Neural cell (in vitro differentiated cells): Measurements from ENCODE around the gene OR51S1. TPM values are rescaled to one million over a fixed set of nuclear protein-coding genes. Genes with fewer than 3 reads are reported as not detected.

ENCODE experiments used
- H2AFZ ChIP-seq: fragments of 200-600, 300-800 bp; sonication (generic), shearing (Covaris generic); 2 replicates; pipeline ENCODE4 v1.6.0; 2014; ENCODE audit warnings: low read depth, mild to moderate bottlenecking, antibody characterized with exemption, low read length, moderate library complexity
- H3F3A ChIP-seq: fragments of 200-600 bp; shearing (Covaris generic); 2 replicates; pipeline ENCODE4 v1.6.1; 2016; ENCODE audit warnings: mild to moderate bottlenecking, moderate library complexity, mixed read lengths, antibody characterized with exemption, low read length; ENCODE audit not compliant: insufficient read depth, poor library complexity, severe bottlenecking
- H3K27ac ChIP-seq: fragments of 200-600, 300-800 bp; sonication (generic), shearing (Covaris generic); 2 replicates; pipeline ENCODE4 v1.5.1; 2014; ENCODE audit warnings: mild to moderate bottlenecking, low read length, moderate library complexity
- H3K27me3 ChIP-seq: fragments of 300-800, 200-600 bp; sonication (generic), shearing (Covaris generic); 2 replicates; pipeline ENCODE4 v1.6.0; 2014; ENCODE audit warnings: mild to moderate bottlenecking, low read depth, low read length, moderate library complexity; ENCODE audit not compliant: insufficient read depth
- H3K36me3 ChIP-seq: fragments of 300-800, 200-600 bp; sonication (generic), shearing (Covaris generic); 2 replicates; pipeline ENCODE4 v1.5.1; 2014; ENCODE audit warnings: mild to moderate bottlenecking, antibody characterized with exemption, low read length, moderate library complexity; ENCODE audit not compliant: insufficient read depth
- H3K4me2 ChIP-seq: fragments of 300-800, 200-600 bp; sonication (generic), shearing (Covaris generic); 2 replicates; pipeline ENCODE4 v1.6.0; 2014; ENCODE audit warnings: mild to moderate bottlenecking, low read length
- H3K4me3 ChIP-seq: fragments of 300-800, 200-600 bp; sonication (generic), shearing (Covaris generic); 2 replicates; pipeline ENCODE4 v1.5.1; 2014; ENCODE audit warnings: mild to moderate bottlenecking, low read length, moderate library complexity
- H3K79me2 ChIP-seq: fragments of 200-600 bp; shearing (Covaris generic); replicated peaks from 2 replicates; pipeline ENCODE4 v1.6.0; 2014; ENCODE audit warnings: mild to moderate bottlenecking, low read length, moderate library complexity; ENCODE audit not compliant: insufficient read depth
- H3K9ac ChIP-seq: fragments of 300-800, 200-600 bp; sonication (generic), shearing (Covaris generic); 2 replicates; pipeline ENCODE4 v1.6.1; 2016; ENCODE audit warnings: mild to moderate bottlenecking, low read length, mixed read lengths
- H3K9me2 ChIP-seq: fragments of 200-600 bp; shearing (Covaris generic); 2 replicates; pipeline ENCODE4 v1.6.1; 2016; ENCODE audit warnings: mild to moderate bottlenecking, low read length, mixed read lengths; ENCODE audit not compliant: insufficient read depth
- H3K9me3 ChIP-seq: fragments of 200-600, 300-800 bp; sonication (generic), shearing (Covaris generic); 2 replicates; pipeline ENCODE4 v1.6.1; 2016; ENCODE audit warnings: mild to moderate bottlenecking, mixed run types, low read length, moderate library complexity, mixed read lengths
- H4K20me1 ChIP-seq: fragments of 200-600 bp; shearing (Covaris generic); 2 replicates; pipeline ENCODE4 v1.6.1; 2016; ENCODE audit warnings: mild to moderate bottlenecking, mixed run types; ENCODE audit not compliant: insufficient read depth
- CTCF ChIP-seq: fragments of 450-650 bp; IDR thresholded peaks from 2 replicates; pipeline ENCODE4 v1.5.1; 2014; ENCODE audit warnings: antibody characterized with exemption, mild to moderate bottlenecking, moderate library complexity; ENCODE audit not compliant: poor library complexity, severe bottlenecking
- EP300 ChIP-seq: fragments of 450-650 bp; conservative IDR thresholded peaks from 2 replicates; pipeline ENCODE4 v1.6.1; 2014; ENCODE audit warnings: antibody characterized with exemption, mild to moderate bottlenecking, moderate library complexity; ENCODE audit not compliant: poor library complexity, severe bottlenecking
- EZH2 ChIP-seq: fragments of 200-600, 300-800 bp; shearing (Covaris generic), sonication (generic); IDR thresholded peaks from 2 replicates; pipeline ENCODE4 v1.6.1; 2014; ENCODE audit warnings: antibody characterized with exemption, low read length, borderline replicate concordance, mild to moderate bottlenecking; ENCODE audit not compliant: insufficient read depth, poor library complexity, severe bottlenecking
- MXI1 ChIP-seq: fragments of 450-650 bp; conservative IDR thresholded peaks from 2 replicates; pipeline ENCODE4 v1.6.1; 2014; ENCODE audit warnings: antibody characterized with exemption, mild to moderate bottlenecking; ENCODE audit not compliant: poor library complexity, severe bottlenecking
- POLR2AphosphoS5 ChIP-seq: IDR thresholded peaks from 2 replicates; pipeline ENCODE4 v1.6.1; 2012
- RAD21 ChIP-seq: fragments of 450-650 bp; conservative IDR thresholded peaks from 2 replicates; pipeline ENCODE4 v1.6.1; 2014; ENCODE audit warnings: antibody characterized with exemption, mild to moderate bottlenecking, moderate library complexity
- REST ChIP-seq: IDR thresholded peaks from 2 replicates; pipeline ENCODE4 v1.6.1; 2012; ENCODE audit warnings: borderline replicate concordance
- SMC3 ChIP-seq: fragments of 450-650 bp; conservative IDR thresholded peaks from 2 replicates; pipeline ENCODE4 v1.6.1; 2014; ENCODE audit warnings: antibody characterized with exemption, mild to moderate bottlenecking, moderate library complexity; ENCODE audit not compliant: poor library complexity
- TAF1 ChIP-seq: IDR thresholded peaks from 2 replicates; pipeline ENCODE4 v1.6.1; 2012; ENCODE audit warnings: low read depth
- polyA plus RNA-seq: library from polyadenylated mRNA; depleted of rRNA; stranded (reverse); fragments of >200 nt; gene quantifications from 2 replicates; pipeline ENCODE4 v1.2.3, GENCODE V29; 2014

Gene OR51S1
- polyA plus RNA-seq, 1 donor from 2014 or later = not detected

GRCh38 chr11:4881188-4881587 lies 32.2 kb upstream of the OR51S1 start:
- Histone ChIP-seq H3K9ac (no peak overlapping the region), H3K27ac (no peak overlapping the region), H4K20me1 (no peaks in the 10 kb centered on the region), H3K27me3 (no peaks in the 10 kb centered on the region), H3K79me2 (no peaks in the 10 kb centered on the region), H3K4me2 (no peak overlapping the region), H3F3A (no peaks in the 10 kb centered on the region), H3K36me3 (no peaks in the 10 kb centered on the region), H2AFZ (no peak overlapping the region), H3K9me2 (no peaks in the 10 kb centered on the region), H3K9me3 (no peaks in the 10 kb centered on the region), H3K4me3 (no peak overlapping the region)
- TF ChIP-seq RAD21 = no peak
- TF ChIP-seq EP300 = no peak
- TF ChIP-seq EZH2 = no peak
- TF ChIP-seq SMC3 = no peak
- no peak for TF ChIP-seq POLR2AphosphoS5
- no peak for TF ChIP-seq CTCF
- TF ChIP-seq MXI1 = no peak
- TF ChIP-seq REST = no peak
- no peak for TF ChIP-seq TAF1

- Histone ChIP-seq H3K4me3 (no peak overlapping the region), H3K27me3 (no peaks in the 10 kb centered on the region), H4K20me1 (no peaks in the 10 kb centered on the region), H3K4me2 (no peak overlapping the region), H3K9ac (no peak overlapping the region), H3K36me3 (no peaks in the 10 kb centered on the region), H3F3A (no peaks in the 10 kb centered on the region), H3K9me2 (no peaks in the 10 kb centered on the region), H3K79me2 (no peaks in the 10 kb centered on the region), H3K27ac (no peak overlapping the region), H2AFZ (no peak overlapping the region), H3K9me3 (no peaks in the 10 kb centered on the region)
- TF ChIP-seq TAF1 (no peak), EP300 (peak; percentile 69), POLR2AphosphoS5 (peak; percentile 67)
Observed at GRCh38 chr11:4865855-4866254, 16.8 kb upstream of the OR51S1 start.

GRCh38 chr11:4863876-4864275 lies 14.9 kb upstream of the OR51S1 start:
- no peaks in the 10 kb centered on the region for H3K9me3 ChIP-seq
- TF ChIP-seq CTCF (no peak), TAF1 (no peak), MXI1 (no peak), POLR2AphosphoS5 (no peak), EP300 (no peak), SMC3 (no peak), RAD21 (no peak), EZH2 (no peak), REST (no peak)
- no peaks in the 10 kb centered on the region for H4K20me1 ChIP-seq
- H3F3A ChIP-seq = no peaks in the 10 kb centered on the region
- H3K27ac ChIP-seq = no peak overlapping the region
- no peaks in the 10 kb centered on the region for H3K27me3 ChIP-seq
- no peak overlapping the region for H2AFZ ChIP-seq
- no peak overlapping the region for H3K9ac ChIP-seq
- H3K4me3 ChIP-seq = no peak overlapping the region
- no peaks in the 10 kb centered on the region for H3K36me3 ChIP-seq
- H3K4me2 ChIP-seq = no peak overlapping the region
- H3K9me2 ChIP-seq = no peaks in the 10 kb centered on the region
- no peaks in the 10 kb centered on the region for H3K79me2 ChIP-seq
